ENCODE results near the gene SLC4A4. TPM values are rescaled to one million over a fixed set of nuclear protein-coding genes. Genes with fewer than 3 reads are reported as not detected.

The SLC4A4 gene
- polyA plus RNA-seq, 1 of the 3 experiments (the other 2 are of a cell fraction): not detected

DNA sequence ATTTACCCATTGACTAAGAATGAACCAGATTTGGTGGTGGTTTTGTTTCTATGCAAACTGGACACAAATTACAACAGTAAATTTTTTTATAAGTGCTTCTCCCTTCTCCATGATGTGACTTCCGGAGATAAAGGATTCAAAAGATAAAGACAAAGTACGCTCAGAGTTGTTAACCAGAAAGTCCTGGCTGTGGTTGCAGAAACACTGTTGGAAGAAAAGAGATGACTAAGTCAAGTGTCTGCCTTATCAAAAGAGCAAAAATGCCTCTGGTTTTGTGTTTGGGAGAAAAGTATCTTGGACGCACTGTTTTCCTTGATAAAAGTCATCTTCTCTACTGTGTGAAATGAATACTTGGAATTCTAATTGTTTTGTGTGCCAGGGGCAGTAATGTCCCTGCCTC is 231.7 kb downstream of the SLC4A4 start:
- Histone ChIP-seq H3K4me3 (ENCODE audit: low read depth in 2 of 2, low read length in 1 of 2) (0 out of 4 replicates have a peak overlapping the region, but pooled peaks of 1 of the 2 experiments have one; percentile 16), H3K4me2 (no peak overlapping the region), H3K9me2 (no peaks in the 10 kb centered on the region), H3F3A (replicated peaks; ENCODE audit: insufficient read depth) (no peaks in the 10 kb centered on the region), H3K36me3 (replicated peaks in 1 of 2; ENCODE audit: control insufficient read depth in 1 of 2, insufficient read depth in 2 of 2, low read length in 1 of 2) (no peaks in the 10 kb centered on the region), H3K27me3 (ENCODE audit: insufficient read depth) (peaks cover 5% of the 10 kb centered on the region; the same call in 1 of the 2 replicates), H3K79me2 (ENCODE audit: insufficient read depth) (no peaks in the 10 kb centered on the region), H2AFZ (ENCODE audit: low read depth) (no peak overlapping the region), H3K4me1 (ENCODE audit: control insufficient read depth in 1 of 2, insufficient read depth in 2 of 2, low read depth in 1 of 2, low read length in 1 of 2) (no peaks in the 10 kb centered on the region), H3K9me3 (no peaks in the 10 kb centered on the region), H3K27ac (ENCODE audit: low read depth in 2 of 2, low read length in 1 of 2) (no peak overlapping the region), H4K20me1 (ENCODE audit: insufficient read depth) (no peaks in the 10 kb centered on the region), H3K9ac (no peak overlapping the region)
- POLR2A ChIA-PET: no interaction called here
- CTCF ChIA-PET: no interaction called here
- WGBS (ENCODE audit: low lambda C conversion rate): 5% methylated on average over 3 of the region's 3 CpGs
- DNase-seq: no peak
- TF ChIP-seq GABPA (IDR thresholded peaks at IDR 0.05; ENCODE audit: low read depth) (no peak), FOXJ3 (CRISPR knock-in tag; IDR thresholded peaks at IDR 0.05) (no peak), GATA2 (CRISPR knock-in tag; IDR thresholded peaks at IDR 0.05) (no peak), NRF1 (IDR thresholded peaks at IDR 0.05; ENCODE audit: low read depth, low read length) (no peak), RAD21 (IDR thresholded peaks at IDR 0.05; ENCODE audit: low read length) (no peak), FOSL2 (IDR thresholded peaks at IDR 0.05; ENCODE audit: borderline replicate concordance, low read depth) (no peak), RCOR1 (IDR thresholded peaks at IDR 0.05; ENCODE audit: low read length) (no peak), NFIC (IDR thresholded peaks at IDR 0.05; ENCODE audit: borderline replicate concordance) (no peak), SIN3A (IDR thresholded peaks at IDR 0.05; ENCODE audit: borderline replicate concordance, low read depth, low read length) (no peak), TCF12 (IDR thresholded peaks at IDR 0.05) (no peak), JUND (IDR thresholded peaks at IDR 0.05) (no peak), YY1 (IDR thresholded peaks at IDR 0.05; ENCODE audit: low read depth) (no peak), SMC3 (IDR thresholded peaks at IDR 0.05; ENCODE audit: low read depth, low read length) (no peak), RFX5 (IDR thresholded peaks at IDR 0.05; ENCODE audit: low read length) (no peak), RXRA (IDR thresholded peaks at IDR 0.05; ENCODE audit: borderline replicate concordance, low read depth) (no peak), MEF2A (IDR thresholded peaks at IDR 0.05; ENCODE audit: borderline replicate concordance, low read depth) (no peak)
- TF ChIP-seq, protein P1, sequence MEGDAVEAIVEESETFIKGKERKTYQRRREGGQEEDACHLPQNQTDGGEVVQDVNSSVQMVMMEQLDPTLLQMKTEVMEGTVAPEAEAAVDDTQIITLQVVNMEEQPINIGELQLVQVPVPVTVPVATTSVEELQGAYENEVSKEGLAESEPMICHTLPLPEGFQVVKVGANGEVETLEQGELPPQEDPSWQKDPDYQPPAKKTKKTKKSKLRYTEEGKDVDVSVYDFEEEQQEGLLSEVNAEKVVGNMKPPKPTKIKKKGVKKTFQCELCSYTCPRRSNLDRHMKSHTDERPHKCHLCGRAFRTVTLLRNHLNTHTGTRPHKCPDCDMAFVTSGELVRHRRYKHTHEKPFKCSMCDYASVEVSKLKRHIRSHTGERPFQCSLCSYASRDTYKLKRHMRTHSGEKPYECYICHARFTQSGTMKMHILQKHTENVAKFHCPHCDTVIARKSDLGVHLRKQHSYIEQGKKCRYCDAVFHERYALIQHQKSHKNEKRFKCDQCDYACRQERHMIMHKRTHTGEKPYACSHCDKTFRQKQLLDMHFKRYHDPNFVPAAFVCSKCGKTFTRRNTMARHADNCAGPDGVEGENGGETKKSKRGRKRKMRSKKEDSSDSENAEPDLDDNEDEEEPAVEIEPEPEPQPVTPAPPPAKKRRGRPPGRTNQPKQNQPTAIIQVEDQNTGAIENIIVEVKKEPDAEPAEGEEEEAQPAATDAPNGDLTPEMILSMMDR (IDR thresholded peaks at IDR 0.05): no peak
- TF ChIP-seq, protein P2, sequence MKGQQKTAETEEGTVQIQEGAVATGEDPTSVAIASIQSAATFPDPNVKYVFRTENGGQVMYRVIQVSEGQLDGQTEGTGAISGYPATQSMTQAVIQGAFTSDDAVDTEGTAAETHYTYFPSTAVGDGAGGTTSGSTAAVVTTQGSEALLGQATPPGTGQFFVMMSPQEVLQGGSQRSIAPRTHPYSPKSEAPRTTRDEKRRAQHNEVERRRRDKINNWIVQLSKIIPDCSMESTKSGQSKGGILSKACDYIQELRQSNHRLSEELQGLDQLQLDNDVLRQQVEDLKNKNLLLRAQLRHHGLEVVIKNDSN (IDR thresholded peaks at IDR 0.05; ENCODE audit: borderline replicate concordance, low read depth): no peak

DNA sequence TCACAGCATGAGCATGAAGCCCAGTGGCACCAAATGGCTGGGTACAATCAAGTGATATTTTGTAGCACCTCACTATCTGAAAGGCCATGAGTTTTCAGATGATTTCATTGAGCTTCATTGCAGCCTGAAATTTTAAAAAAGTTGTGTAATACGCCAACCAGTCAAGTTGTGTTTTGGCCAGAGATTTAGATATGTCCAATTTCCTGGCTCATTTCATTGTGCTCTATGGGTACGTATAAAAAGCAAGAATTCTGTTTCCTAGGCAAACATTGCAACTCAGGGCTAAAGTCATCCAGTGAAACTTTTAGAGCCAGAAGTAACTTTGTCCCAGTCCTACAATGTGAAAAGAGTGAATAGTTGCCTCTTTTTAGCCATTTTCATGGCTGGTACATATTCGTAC is 232.5 kb downstream of the SLC4A4 start:
- 18% methylated on average over 3 of the region's 3 CpGs for WGBS (ENCODE audit: low lambda C conversion rate)
- ChIA-PET CTCF (no interaction called here), POLR2A (no interaction called here)
- no peak for TF ChIP-seq ELF1 (IDR thresholded peaks at IDR 0.05)
- TF ChIP-seq YY1 (IDR thresholded peaks at IDR 0.05; ENCODE audit: low read depth): no peak
- TF ChIP-seq RXRA (IDR thresholded peaks at IDR 0.05; ENCODE audit: borderline replicate concordance, low read depth): no peak
- no peak for TF ChIP-seq RCOR1 (IDR thresholded peaks at IDR 0.05; ENCODE audit: low read length)
- Histone ChIP-seq H3K79me2 (ENCODE audit: insufficient read depth) (no peaks in the 10 kb centered on the region), H3K4me1 (ENCODE audit: control insufficient read depth in 1 of 2, insufficient read depth in 2 of 2, low read depth in 1 of 2, low read length in 1 of 2) (no peaks in the 10 kb centered on the region), H3K27me3 (ENCODE audit: insufficient read depth) (no peaks in the 10 kb centered on the region), H3K27ac (ENCODE audit: low read depth in 2 of 2, low read length in 1 of 2) (no peak overlapping the region), H3F3A (replicated peaks; ENCODE audit: insufficient read depth) (no peaks in the 10 kb centered on the region), H3K9me3 (no peaks in the 10 kb centered on the region), H3K36me3 (replicated peaks in 1 of 2; ENCODE audit: control insufficient read depth in 1 of 2, insufficient read depth in 2 of 2, low read length in 1 of 2) (no peaks in the 10 kb centered on the region), H2AFZ (ENCODE audit: low read depth) (no peak overlapping the region), H3K4me2 (no peak overlapping the region), H4K20me1 (ENCODE audit: insufficient read depth) (no peaks in the 10 kb centered on the region), H3K4me3 (ENCODE audit: low read depth in 2 of 2, low read length in 1 of 2) (no peak overlapping the region), H3K9me2 (no peaks in the 10 kb centered on the region), H3K9ac (no peak overlapping the region)
- no peak for DNase-seq
